Neural cell (in vitro differentiated cells): ENCODE data around the gene PRKAR1B. TPM values are rescaled to one million over a fixed set of nuclear protein-coding genes. Genes with fewer than 3 reads are reported as not detected.

Experiments used
- H2AFZ ChIP-seq: fragments of 200-600, 300-800 bp; sonication (generic), shearing (Covaris generic); 2 replicates; pipeline ENCODE4 v1.6.0; 2014; ENCODE audit warnings: low read depth, mild to moderate bottlenecking, antibody characterized with exemption, low read length, moderate library complexity
- H3F3A ChIP-seq: fragments of 200-600 bp; shearing (Covaris generic); 2 replicates; pipeline ENCODE4 v1.6.1; 2016; ENCODE audit warnings: mild to moderate bottlenecking, moderate library complexity, mixed read lengths, antibody characterized with exemption, low read length; ENCODE audit not compliant: insufficient read depth, poor library complexity, severe bottlenecking
- H3K27ac ChIP-seq: fragments of 200-600, 300-800 bp; sonication (generic), shearing (Covaris generic); 2 replicates; pipeline ENCODE4 v1.5.1; 2014; ENCODE audit warnings: mild to moderate bottlenecking, low read length, moderate library complexity
- H3K27me3 ChIP-seq: fragments of 300-800, 200-600 bp; sonication (generic), shearing (Covaris generic); 2 replicates; pipeline ENCODE4 v1.6.0; 2014; ENCODE audit warnings: mild to moderate bottlenecking, low read depth, low read length, moderate library complexity; ENCODE audit not compliant: insufficient read depth
- H3K36me3 ChIP-seq: fragments of 300-800, 200-600 bp; sonication (generic), shearing (Covaris generic); 2 replicates; pipeline ENCODE4 v1.5.1; 2014; ENCODE audit warnings: mild to moderate bottlenecking, antibody characterized with exemption, low read length, moderate library complexity; ENCODE audit not compliant: insufficient read depth
- H3K4me2 ChIP-seq: fragments of 300-800, 200-600 bp; sonication (generic), shearing (Covaris generic); 2 replicates; pipeline ENCODE4 v1.6.0; 2014; ENCODE audit warnings: mild to moderate bottlenecking, low read length
- H3K4me3 ChIP-seq: fragments of 300-800, 200-600 bp; sonication (generic), shearing (Covaris generic); 2 replicates; pipeline ENCODE4 v1.5.1; 2014; ENCODE audit warnings: mild to moderate bottlenecking, low read length, moderate library complexity
- H3K79me2 ChIP-seq: fragments of 200-600 bp; shearing (Covaris generic); replicated peaks from 2 replicates; pipeline ENCODE4 v1.6.0; 2014; ENCODE audit warnings: mild to moderate bottlenecking, low read length, moderate library complexity; ENCODE audit not compliant: insufficient read depth
- H3K9ac ChIP-seq: fragments of 300-800, 200-600 bp; sonication (generic), shearing (Covaris generic); 2 replicates; pipeline ENCODE4 v1.6.1; 2016; ENCODE audit warnings: mild to moderate bottlenecking, low read length, mixed read lengths
- H3K9me2 ChIP-seq: fragments of 200-600 bp; shearing (Covaris generic); 2 replicates; pipeline ENCODE4 v1.6.1; 2016; ENCODE audit warnings: mild to moderate bottlenecking, low read length, mixed read lengths; ENCODE audit not compliant: insufficient read depth
- H3K9me3 ChIP-seq: fragments of 200-600, 300-800 bp; sonication (generic), shearing (Covaris generic); 2 replicates; pipeline ENCODE4 v1.6.1; 2016; ENCODE audit warnings: mild to moderate bottlenecking, mixed run types, low read length, moderate library complexity, mixed read lengths
- H4K20me1 ChIP-seq: fragments of 200-600 bp; shearing (Covaris generic); 2 replicates; pipeline ENCODE4 v1.6.1; 2016; ENCODE audit warnings: mild to moderate bottlenecking, mixed run types; ENCODE audit not compliant: insufficient read depth
- CTCF ChIP-seq: fragments of 450-650 bp; IDR thresholded peaks from 2 replicates; pipeline ENCODE4 v1.5.1; 2014; ENCODE audit warnings: antibody characterized with exemption, mild to moderate bottlenecking, moderate library complexity; ENCODE audit not compliant: poor library complexity, severe bottlenecking
- EP300 ChIP-seq: fragments of 450-650 bp; conservative IDR thresholded peaks from 2 replicates; pipeline ENCODE4 v1.6.1; 2014; ENCODE audit warnings: antibody characterized with exemption, mild to moderate bottlenecking, moderate library complexity; ENCODE audit not compliant: poor library complexity, severe bottlenecking
- EZH2 ChIP-seq: fragments of 200-600, 300-800 bp; shearing (Covaris generic), sonication (generic); IDR thresholded peaks from 2 replicates; pipeline ENCODE4 v1.6.1; 2014; ENCODE audit warnings: antibody characterized with exemption, low read length, borderline replicate concordance, mild to moderate bottlenecking; ENCODE audit not compliant: insufficient read depth, poor library complexity, severe bottlenecking
- MXI1 ChIP-seq: fragments of 450-650 bp; conservative IDR thresholded peaks from 2 replicates; pipeline ENCODE4 v1.6.1; 2014; ENCODE audit warnings: antibody characterized with exemption, mild to moderate bottlenecking; ENCODE audit not compliant: poor library complexity, severe bottlenecking
- RAD21 ChIP-seq: fragments of 450-650 bp; conservative IDR thresholded peaks from 2 replicates; pipeline ENCODE4 v1.6.1; 2014; ENCODE audit warnings: antibody characterized with exemption, mild to moderate bottlenecking, moderate library complexity
- REST ChIP-seq: IDR thresholded peaks from 2 replicates; pipeline ENCODE4 v1.6.1; 2012; ENCODE audit warnings: borderline replicate concordance
- SMC3 ChIP-seq: fragments of 450-650 bp; conservative IDR thresholded peaks from 2 replicates; pipeline ENCODE4 v1.6.1; 2014; ENCODE audit warnings: antibody characterized with exemption, mild to moderate bottlenecking, moderate library complexity; ENCODE audit not compliant: poor library complexity
- TAF1 ChIP-seq: IDR thresholded peaks from 2 replicates; pipeline ENCODE4 v1.6.1; 2012; ENCODE audit warnings: low read depth
- polyA plus RNA-seq: library from polyadenylated mRNA; depleted of rRNA; stranded (reverse); fragments of >200 nt; gene quantifications from 2 replicates; pipeline ENCODE4 v1.2.3, GENCODE V29; 2014

Gene PRKAR1B
- polyA plus RNA-seq, 1 donor from 2014 or later = 38.6 TPM

GRCh38 chr7:571718-572415 is 155.2 kb downstream of the PRKAR1B start:
- no peaks in the 10 kb centered on the region for H3K36me3 ChIP-seq

GRCh38 chr7:571096-571717 is 155.9 kb downstream of the PRKAR1B start:
- Histone ChIP-seq H4K20me1 (no peaks in the 10 kb centered on the region), H3K36me3 (no peaks in the 10 kb centered on the region), H3K9me2 (no peaks in the 10 kb centered on the region), H3K79me2 (no peaks in the 10 kb centered on the region), H3K4me2 (no peak overlapping the region), H3K27me3 (no peaks in the 10 kb centered on the region), H3F3A (no peaks in the 10 kb centered on the region), H3K4me3 (no peak overlapping the region), H3K9me3 (no peaks in the 10 kb centered on the region), H3K27ac (no peak overlapping the region), H2AFZ (no peak overlapping the region), H3K9ac (no peak overlapping the region)
- no peak for TF ChIP-seq EZH2

More at GRCh38 chr7:571718-572415, 155.2 kb downstream of the PRKAR1B start:
- no peak overlapping the region for H3K27ac ChIP-seq
- no peak overlapping the region for H3K4me3 ChIP-seq
- no peaks in the 10 kb centered on the region for H3K9me3 ChIP-seq
- no peaks in the 10 kb centered on the region for H3K79me2 ChIP-seq
- H3K9me2 ChIP-seq = no peaks in the 10 kb centered on the region
- H3K27me3 ChIP-seq = no peaks in the 10 kb centered on the region
- no peak overlapping the region for H2AFZ ChIP-seq
- no peak overlapping the region for H3K4me2 ChIP-seq
- H3K9ac ChIP-seq = no peak overlapping the region
- TF ChIP-seq RAD21 = no peak
- no peak for TF ChIP-seq EZH2
- no peak for TF ChIP-seq REST
- no peak for TF ChIP-seq MXI1
- no peak for TF ChIP-seq TAF1
- no peak for TF ChIP-seq SMC3
- no peak for TF ChIP-seq EP300
- no peaks in the 10 kb centered on the region for H3F3A ChIP-seq
- no peaks in the 10 kb centered on the region for H4K20me1 ChIP-seq

GRCh38 chr7:570801-571070 is 156.3 kb downstream of the PRKAR1B start:
- H3K27ac ChIP-seq = no peak overlapping the region
- H3K4me2 ChIP-seq = no peak overlapping the region
- no peak overlapping the region for H2AFZ ChIP-seq
- H4K20me1 ChIP-seq = no peaks in the 10 kb centered on the region
- H3K9me2 ChIP-seq = no peaks in the 10 kb centered on the region
- TF ChIP-seq TAF1 (no peak), CTCF (no peak), RAD21 (no peak), EP300 (no peak), SMC3 (no peak), REST (no peak), EZH2 (no peak)
- H3K36me3 ChIP-seq = no peaks in the 10 kb centered on the region
- no peak overlapping the region for H3K9ac ChIP-seq
- no peaks in the 10 kb centered on the region for H3F3A ChIP-seq
- H3K4me3 ChIP-seq = no peak overlapping the region
- H3K79me2 ChIP-seq = no peaks in the 10 kb centered on the region
- H3K9me3 ChIP-seq = no peaks in the 10 kb centered on the region
- no peaks in the 10 kb centered on the region for H3K27me3 ChIP-seq
